NCI-H345 treated with DMSO at 0.1 percent for 48 hours (cell line): ENCODE data around the gene CNST.
A peak's percentile ranks its signal among the peaks of the same experiment; 100 is the strongest.
"Not testable (repeated sequence)": the region's sequence is repeated elsewhere in the genome, so short reads cannot be mapped to it uniquely, and the experiment has no call there.

Experiments
- DNase-seq: peaks from one replicate; lab custom pipeline; 2025; ENCODE audit not compliant: unreplicated experiment; lab: John Stamatoyannopoulos, UW

The CNST gene

DNA sequence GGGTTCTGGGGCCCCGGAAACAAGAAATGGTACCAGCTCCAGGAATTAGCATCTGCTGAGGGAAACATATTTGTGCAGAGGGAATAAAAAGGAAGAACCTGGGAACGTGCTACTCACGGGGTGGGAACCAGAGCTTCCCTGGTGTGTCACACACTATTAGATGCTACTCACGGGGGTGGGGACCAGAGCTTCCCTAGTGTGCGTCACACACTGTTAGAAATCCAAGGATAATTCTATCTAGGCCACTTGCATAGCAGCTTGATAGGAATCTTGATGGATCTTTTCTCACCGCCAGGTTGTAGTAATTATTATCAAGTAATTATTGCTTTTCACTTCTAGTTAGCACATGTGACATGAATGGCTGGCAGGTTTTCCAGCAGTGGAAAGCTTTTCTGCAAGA is 103.4 kb downstream of the CNST start:
- DNase-seq: no peak

DNA sequence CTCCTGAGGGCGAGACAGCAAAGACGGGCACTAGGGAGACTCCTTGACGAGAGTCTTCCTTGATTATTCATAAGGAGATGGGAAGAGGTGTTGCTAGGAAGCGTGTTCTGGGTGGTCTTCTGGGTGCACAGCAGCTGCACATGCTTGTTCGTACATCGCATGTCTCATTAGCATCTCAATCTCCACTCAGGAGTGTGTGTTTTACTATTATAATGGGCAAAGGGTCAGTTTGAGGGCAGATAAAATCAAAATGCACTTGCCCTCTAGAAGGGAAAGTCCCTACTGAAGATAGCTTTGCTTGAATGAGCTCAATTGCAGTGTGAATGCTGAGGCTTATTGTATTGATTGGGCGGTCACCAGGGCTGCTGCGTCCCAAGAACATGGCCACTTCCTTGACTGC is 107.8 kb downstream of the CNST start:
- DNase-seq: no peak

GRCh38 chr1:246677842-246678241 is 111.6 kb downstream of the CNST start:
- DNase-seq: no peak

DNA sequence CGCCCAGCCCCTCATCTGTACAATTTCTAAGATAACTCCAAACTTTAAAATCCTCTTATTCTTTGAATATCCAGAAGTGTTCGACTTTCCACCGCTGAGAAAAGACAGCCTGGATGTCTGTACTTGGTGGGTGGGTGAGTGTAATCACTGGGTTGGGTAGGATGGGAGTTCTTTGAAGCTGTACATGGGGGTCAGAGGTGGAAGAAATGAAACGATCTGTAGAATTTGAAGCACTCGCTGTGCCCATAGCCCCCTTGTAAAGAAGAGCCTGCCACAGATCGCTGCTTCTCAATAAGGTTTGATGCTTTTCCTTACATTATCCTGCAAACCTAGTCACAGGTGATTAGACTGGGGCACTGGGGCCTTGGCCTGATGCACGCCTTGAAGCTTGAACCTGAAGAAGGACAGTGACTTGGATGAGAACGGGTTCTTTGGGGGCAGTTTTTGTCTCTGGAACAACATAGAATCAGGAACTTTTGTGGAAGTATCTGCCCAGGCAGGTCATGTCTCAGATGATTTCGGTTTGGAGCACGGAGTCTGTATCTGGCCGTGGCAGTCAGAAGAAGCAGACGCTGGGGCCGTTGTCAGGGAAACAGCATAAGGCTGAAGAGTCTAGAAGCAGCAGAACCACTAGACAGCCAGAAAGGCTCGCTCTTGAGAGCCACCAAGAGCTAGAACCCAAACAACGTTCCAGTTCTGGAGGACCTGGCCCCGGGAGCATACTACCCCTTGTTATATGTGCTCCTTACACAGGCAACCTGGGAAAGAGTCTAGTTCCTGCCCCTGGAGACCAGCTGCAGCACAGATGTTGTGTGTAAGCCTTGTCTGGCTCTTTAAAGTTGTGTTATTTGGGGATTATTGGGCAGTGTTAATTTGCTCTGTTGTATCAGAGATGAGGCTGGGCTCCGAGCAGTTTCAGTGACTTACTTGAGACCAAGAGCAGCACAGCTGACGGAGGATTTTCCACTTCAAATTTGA is 112.8 kb downstream of the CNST start:
- no peak for DNase-seq

DNA sequence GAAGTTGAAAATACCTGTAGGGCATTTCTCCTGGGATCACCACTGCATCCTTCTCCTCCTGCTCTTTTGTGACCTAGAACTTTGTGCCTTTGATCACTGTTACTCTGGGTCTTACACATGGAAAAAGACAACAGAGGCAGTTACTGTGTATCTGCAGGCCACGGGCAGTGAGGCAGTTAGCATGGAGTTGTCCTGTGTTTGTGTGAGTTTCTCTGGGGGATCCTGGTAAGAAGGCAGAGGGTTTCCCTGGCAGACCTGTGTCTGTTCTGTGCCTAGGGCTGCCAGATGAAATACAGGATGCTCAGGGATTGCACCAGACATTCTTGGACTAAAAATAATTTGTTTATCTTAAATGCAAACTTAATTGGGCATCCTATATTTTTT is 113.5 kb downstream of the CNST start:
- DNase-seq: no peak

DNA sequence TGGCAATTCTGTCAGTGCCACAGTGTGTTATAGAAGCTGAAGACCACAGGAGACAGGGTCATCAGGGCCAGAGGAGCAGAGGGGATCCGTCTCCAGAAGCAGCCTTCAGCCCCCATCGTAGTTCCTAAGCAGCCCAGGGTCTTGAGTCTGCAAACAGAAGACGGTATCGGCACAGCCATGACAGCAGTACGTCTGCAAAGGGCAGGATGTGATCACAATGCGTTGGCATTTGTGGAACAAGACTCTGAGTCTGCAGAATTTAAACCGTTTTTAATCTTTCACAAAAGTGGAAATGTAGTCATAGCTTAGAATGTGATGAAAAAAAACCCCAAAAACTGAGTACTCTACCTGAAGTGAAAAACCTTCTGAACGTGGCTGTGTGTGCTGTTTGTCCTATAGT is 113.9 kb downstream of the CNST start:
- no peak for DNase-seq

DNA sequence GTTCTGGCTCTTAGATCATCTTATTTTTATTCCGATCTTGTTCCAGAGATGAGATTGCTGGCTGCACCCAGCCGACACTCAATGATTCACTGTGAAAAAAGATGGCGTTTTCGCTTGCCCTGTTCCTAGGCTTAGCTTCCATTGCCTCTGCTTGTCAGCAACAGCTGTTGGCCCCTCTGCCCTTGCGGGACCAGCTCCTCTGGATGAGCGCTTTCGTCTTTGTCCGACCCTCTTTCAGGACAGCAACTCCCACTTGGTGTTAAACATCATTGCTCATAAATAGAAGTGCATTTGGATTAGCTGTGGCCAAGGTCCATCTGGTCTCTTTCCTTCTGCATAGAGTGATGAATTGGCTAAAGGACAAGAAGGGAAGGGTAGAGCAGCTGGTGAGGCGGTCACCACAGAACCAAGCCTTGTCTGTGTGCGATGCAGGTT is 114.5 kb downstream of the CNST start:
- DNase-seq: no peak

DNA sequence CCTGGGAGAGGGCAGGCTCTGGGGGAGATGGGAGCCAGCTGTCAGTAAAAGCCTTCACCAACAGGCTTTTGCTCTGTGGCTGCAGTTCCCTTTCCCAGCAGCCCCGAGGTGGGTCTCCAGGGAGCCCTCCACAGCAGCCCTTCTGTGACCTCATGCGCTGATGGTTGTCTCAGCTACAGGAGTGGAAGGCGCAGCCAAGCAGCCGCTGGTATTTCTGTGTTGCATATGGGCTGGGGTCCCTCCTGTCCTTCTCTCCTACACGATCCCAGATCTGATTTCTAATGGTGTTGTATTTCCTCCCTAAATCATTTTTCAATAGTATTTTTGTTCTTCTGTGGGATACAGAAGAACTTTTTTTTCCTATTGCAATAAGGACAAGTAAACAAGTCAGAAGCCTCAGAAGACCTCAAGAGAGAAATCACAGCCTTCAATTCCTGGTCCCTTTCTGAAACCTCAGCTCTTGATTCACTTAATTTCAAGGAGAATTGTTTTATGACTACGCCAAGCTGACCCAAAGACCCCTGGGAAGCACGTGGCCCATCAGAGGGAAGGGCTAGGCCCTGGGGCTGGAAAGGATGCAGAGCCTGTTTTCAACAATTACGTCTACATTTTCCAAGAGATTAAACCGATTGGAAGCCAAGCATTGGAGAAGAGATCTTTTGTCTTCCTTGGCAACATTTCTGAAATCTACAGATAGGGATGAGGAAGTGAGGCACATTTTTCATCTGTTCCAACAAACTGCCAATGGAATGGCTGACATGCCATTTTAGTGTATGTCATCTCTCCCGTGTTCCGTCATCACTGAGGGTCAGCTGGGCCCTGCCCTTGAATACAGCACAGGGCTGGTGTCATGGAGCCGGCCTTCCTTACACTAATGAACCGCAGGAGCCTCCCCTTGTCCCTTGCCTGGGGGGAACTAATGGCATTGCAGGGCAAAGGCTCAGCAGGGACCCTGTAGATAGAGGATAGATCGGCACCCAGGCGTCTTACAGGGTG is 115.9 kb downstream of the CNST start:
- no peak for DNase-seq

GRCh38 chr1:246683521-246683920 is 117.3 kb downstream of the CNST start:
- no peak for DNase-seq

DNA sequence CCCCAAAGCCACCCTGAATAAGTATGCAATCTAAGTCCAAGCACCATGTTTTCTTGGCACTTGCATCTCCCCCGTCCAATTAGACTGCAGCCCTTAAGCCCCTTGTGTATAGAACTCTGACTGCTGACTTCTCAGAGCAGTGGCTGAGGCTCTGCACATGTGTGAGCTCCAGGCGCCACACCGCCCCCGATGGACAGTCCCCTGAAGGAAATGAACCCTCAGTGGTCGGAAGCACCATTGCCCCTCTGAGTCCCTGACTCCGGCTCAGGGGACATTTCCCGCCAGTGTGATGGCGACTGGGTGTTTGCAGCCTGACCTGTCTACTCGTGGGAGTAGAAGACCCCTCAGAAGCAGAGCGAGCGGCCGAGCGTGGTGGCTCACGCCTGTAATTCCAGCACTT is 120.7 kb downstream of the CNST start:
- DNase-seq: no peak

GRCh38 chr1:246689409-246690008 is 123.3 kb downstream of the CNST start:
- peak; percentile 49 for DNase-seq

DNA sequence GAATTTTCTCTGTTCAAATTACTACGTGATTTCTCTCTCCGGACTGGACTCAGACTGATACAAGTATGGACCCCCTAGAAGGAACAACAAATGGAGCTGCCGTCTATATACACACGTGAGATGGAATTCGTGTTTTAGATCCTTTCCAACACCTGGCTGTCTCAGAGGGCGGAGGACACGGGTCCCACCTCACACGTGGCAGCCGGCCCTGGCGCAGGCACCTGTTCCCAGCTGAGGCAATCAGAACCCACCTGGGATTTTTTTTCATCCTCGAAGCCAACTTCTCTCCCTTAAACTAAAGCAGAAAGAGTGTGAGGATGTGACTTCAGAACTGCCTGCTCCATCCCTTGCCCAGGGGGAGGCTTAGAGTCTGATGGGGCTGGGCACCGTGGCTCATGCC is 123.8 kb downstream of the CNST start:
- no peak for DNase-seq

- no peak for DNase-seq
Observed at GRCh38 chr1:246691622-246692495, 125.6 kb downstream of the CNST start.

DNA sequence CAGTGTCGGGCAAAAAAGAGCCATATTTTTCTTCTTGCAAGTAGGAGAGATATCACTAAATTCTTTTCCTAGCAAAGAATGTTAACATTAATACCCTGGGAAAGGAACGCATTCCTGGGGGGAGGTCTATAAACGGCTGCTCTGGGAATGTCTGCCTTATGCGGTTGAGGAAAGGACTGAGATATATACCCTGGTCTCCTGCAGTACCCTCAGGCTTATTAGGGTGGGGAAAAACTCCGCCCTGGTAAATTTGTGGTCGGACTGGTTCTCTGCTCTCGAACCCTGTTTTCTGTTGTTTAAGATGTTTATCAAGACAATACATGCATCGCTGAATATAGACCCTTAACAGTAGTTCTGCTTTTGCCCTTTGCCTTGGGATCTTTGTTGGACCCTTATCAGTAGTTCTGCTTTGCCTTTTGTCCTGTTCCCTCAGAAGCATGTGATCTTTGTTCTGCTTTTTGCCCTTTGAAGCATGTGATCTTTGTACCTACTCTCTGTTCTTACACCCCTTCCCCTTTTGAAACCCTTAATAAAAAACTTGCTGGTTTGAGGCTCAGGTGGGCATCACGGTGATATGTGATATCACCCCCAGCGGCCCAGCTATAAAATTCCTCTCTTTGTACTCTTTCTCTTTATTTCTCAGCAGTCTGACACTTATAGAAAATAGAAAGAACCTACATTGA is 128.1 kb downstream of the CNST start:
- DNase-seq: not testable (repeated sequence)

GRCh38 chr1:246695136-246695535 is 128.9 kb downstream of the CNST start:
- DNase-seq: no peak

DNA sequence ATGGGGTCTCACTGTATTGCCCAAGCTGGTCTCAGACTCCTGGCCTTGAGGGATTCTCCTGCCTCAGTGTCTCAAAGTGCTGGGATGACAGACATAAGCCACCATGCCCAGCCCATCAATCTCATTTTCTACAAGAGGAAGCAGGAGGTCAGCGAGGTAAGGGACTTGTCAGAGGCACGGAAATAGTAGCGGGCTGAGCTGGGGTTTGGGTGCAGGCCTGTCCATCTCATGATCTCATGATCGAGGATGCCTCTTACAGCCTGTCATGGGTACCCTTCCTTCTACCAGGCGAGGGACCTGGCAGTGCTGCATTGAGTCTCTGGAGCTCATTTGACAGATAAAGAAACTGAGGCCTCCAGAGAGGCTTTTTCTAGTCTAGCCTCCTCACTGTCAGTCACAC is 129.4 kb downstream of the CNST start:
- no peak for DNase-seq

DNA sequence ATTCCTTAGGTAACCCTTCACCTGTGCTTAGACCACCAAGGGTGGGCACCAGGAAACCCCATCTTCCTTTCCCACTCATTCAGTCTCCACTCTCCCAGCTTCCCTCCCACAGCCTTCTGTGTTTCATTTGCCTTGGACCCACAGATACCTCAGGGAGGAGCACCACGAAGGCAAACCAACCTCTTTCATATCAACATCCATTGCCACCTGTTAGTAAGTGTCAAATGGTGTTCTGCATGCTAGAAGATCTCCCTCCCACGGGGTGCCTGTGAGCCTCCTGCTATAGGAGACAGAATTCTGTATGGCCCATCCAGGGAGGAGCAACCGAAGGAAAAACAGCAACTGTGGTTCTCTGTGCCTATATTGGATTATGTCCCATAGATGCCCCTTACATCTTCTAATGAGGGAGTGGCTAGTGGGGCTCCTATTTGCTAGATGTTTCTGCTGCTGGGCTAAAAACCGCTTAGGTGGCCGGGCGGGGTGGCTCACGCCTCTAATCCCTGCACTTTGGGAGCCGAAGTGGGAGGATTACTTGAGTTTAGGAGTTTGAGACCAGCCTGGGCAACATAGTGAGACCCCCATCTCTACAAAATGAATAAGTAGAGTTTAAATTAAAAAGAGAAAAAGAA is 132.3 kb downstream of the CNST start:
- DNase-seq: no peak

DNA sequence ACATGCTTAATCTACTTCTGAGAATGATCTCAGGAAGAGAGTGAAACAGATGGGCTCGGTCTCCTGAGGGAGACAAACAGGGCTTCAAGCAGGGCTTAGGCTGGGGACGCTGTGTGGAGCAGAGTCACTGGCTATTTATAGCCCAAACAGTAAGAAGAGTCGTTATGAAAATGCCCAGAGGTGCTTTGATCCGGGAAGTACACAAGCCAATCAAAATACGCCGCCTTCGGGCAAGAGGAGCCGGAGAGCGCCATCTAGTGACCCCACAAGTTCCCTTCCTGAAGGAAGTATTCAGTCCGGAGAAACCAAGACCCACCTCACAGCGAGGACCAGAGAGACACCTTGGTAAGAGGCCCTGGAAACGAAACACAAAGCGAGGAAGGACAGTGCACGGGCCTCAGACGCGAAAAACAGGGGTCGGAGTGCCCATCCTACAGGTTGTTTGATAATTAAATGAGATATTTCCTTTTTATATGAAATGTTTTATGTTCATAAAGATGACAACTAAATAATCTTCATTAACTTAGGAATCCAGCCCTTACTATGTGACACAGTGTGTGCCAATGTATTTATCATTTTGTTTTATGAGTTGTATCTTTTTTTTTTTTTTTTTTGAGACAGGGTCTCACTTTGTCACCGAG is 133.0 kb downstream of the CNST start:
- peak; percentile 88 for DNase-seq

- no peak for DNase-seq
Observed at GRCh38 chr1:246703581-246703980, 137.3 kb downstream of the CNST start.
